Esophagus muscularis mucosa (tissue), 4 donors: ENCODE data around the gene RIC3. TPM values are rescaled to one million over a fixed set of nuclear protein-coding genes. Genes with fewer than 3 reads are reported as not detected.

Experiments used
- DNase-seq: peaks from one replicate; pipeline ENCODE4 v3.0.0-alpha.2; 2017; ENCODE audit errors: extremely low spot score
- H3K27ac ChIP-seq, 4 donors: fragments of 200-600 bp; sonication (generic); replicated peaks in 1 of 4; 1 replicate in 3 of 4; 2 replicates in 1 of 4; pipeline ENCODE4 v1.5.1; 2016 to 2019; ENCODE audit warnings: mild to moderate bottlenecking in 1 of 4
- H3K27me3 ChIP-seq, 4 donors: fragments of 200-600 bp; sonication (generic); one replicate each; pipeline versions ENCODE4 v1.5.1 to v1.6.0; 2016 to 2019
- H3K36me3 ChIP-seq, 4 donors: fragments of 200-600 bp; sonication (generic); one replicate each; pipeline ENCODE4 v1.5.1; 2016 to 2019
- H3K4me1 ChIP-seq, 4 donors: fragments of 200-600 bp; sonication (generic); one replicate each; pipeline ENCODE4 v1.5.1; 2016 to 2019
- H3K4me3 ChIP-seq, 4 donors: fragments of 200-600 bp; sonication (generic); 1 replicate in 2 of 4; 2 replicates in 2 of 4; pipeline ENCODE4 v1.5.1; 2016 to 2019; ENCODE audit warnings: mild to moderate bottlenecking in 4 of 4, moderate library complexity in 1 of 4
- H3K9me3 ChIP-seq, 4 donors: fragments of 200-600 bp; sonication (generic); 1 replicate in 3 of 4; 2 replicates in 1 of 4; pipeline ENCODE4 v1.5.1; 2016 to 2019
- CTCF ChIP-seq, 3 experiments: fragments of 200-600 bp in 2 of 3; fragments of 450-650 bp in 1 of 3; sonication (generic) in 2 of 3; IDR thresholded peaks; one replicate each; pipeline ENCODE4 v1.5.1; 2017 to 2019; ENCODE audit warnings: antibody characterized with exemption in 3 of 3, mild to moderate bottlenecking in 2 of 3, moderate library complexity in 1 of 3
- EP300 ChIP-seq: sonication (generic); formaldehyde crosslinking; IDR thresholded peaks from one replicate; pipeline ENCODE4 v1.6.1; 2017; ENCODE audit warnings: antibody characterized with exemption
- POLR2A ChIP-seq: fragments of 450-650 bp; IDR thresholded peaks from one replicate; pipeline ENCODE4 v1.6.1; 2017; ENCODE audit warnings: antibody characterized with exemption, moderate library complexity, mild to moderate bottlenecking, low read depth
- POLR2AphosphoS5 ChIP-seq, 2 donors: sonication (generic); formaldehyde crosslinking; IDR thresholded peaks; one replicate each; pipeline ENCODE4 v1.6.1; 2017; ENCODE audit warnings: antibody characterized with exemption in 2 of 2
- WGBS: methylation state at CpG from one replicate; pipeline ENCODE4 v1.1.5; 2018; 5-methylcytosine and 5-hydroxymethylcytosine counted together
- intact Hi-C: fragments of 100-400 bp; cut with DNase I; formaldehyde crosslinking; loops from one replicate; pipeline ENCODE4 v1.15.1; 2023
- total RNA-seq, 4 donors: library from RNA; depleted of rRNA; stranded (reverse); fragments of >200 nt; gene quantifications; one replicate each; pipeline versions ENCODE4 v1.1.0 to v1.2.1, GENCODE V29; 2016

RIC3 gene
- total RNA-seq, 4 donors from 2014 or later = 12.8 to 19.9 (median 17.1) TPM

GRCh38 chr11:8065031-8065430, 103.8 kb downstream of the RIC3 start:
- peaks cover 52 to 78% (median 66%) of the 10 kb centered on the region in 4 donors for H3K4me1 ChIP-seq
- TF ChIP-seq POLR2A = no peak
- H3K9me3 ChIP-seq = no peaks in the 10 kb centered on the region
- no peak overlapping the region for H3K27ac ChIP-seq
- H3K4me3 ChIP-seq = no peak overlapping the region
- H3K27me3 ChIP-seq = no peaks in the 10 kb centered on the region
- intact Hi-C loops = loop anchor here (5.0 kb wide), 1 partner anchor 33 kb away; no protein-coding TSS in a partner anchor
- 90% methylated on average over 2 of the region's 2 CpGs for WGBS
- DNase-seq = no peak
- no peaks in the 10 kb centered on the region for H3K36me3 ChIP-seq

GRCh38 chr11:8063324-8063723, 105.5 kb downstream of the RIC3 start:
- Histone ChIP-seq H3K4me1 (peaks cover 44 to 70% (median 56%) of the 10 kb centered on the region in 4 donors), H3K9me3 (no peaks in the 10 kb centered on the region), H3K27ac (peak overlapping the region; percentile 74 to 79 (median 78)), H3K36me3 (no peaks in the 10 kb centered on the region), H3K4me3 (no peak overlapping the region), H3K27me3 (no peaks in the 10 kb centered on the region)
- no peak for DNase-seq
- TF ChIP-seq EP300 = no peak
- TF ChIP-seq CTCF (IDR thresholded peaks at IDR 0.05) = no peak
- TF ChIP-seq POLR2AphosphoS5 (IDR thresholded peaks at IDR 0.05) = peak in 1 of 2 donors; percentile 12
- intact Hi-C loops = no loop called here
- WGBS = 40% methylated on average over 7 of the region's 7 CpGs

GRCh38 chr11:8062781-8063257, 106.0 kb downstream of the RIC3 start:
- no peak for DNase-seq
- intact Hi-C loops = no loop called here
- no peak overlapping the region for H3K4me3 ChIP-seq
- no peaks in the 10 kb centered on the region for H3K27me3 ChIP-seq
- TF ChIP-seq POLR2AphosphoS5 (IDR thresholded peaks at IDR 0.05) = no peak
- TF ChIP-seq EP300 = no peak
- no peak for TF ChIP-seq CTCF (IDR thresholded peaks at IDR 0.05)
- TF ChIP-seq POLR2A = no peak
- H3K27ac ChIP-seq = peak overlapping the region; percentile 74 to 79 (median 78)
- WGBS = 55% methylated on average over 12 of the region's 13 CpGs
- no peaks in the 10 kb centered on the region for H3K36me3 ChIP-seq
- peaks cover 40 to 65% (median 51%) of the 10 kb centered on the region in 4 donors for H3K4me1 ChIP-seq
- H3K9me3 ChIP-seq = no peaks in the 10 kb centered on the region

GRCh38 chr11:8061555-8062428, 107.0 kb downstream of the RIC3 start:
- 92% methylated on average over 21 of the region's 22 CpGs for WGBS
- TF ChIP-seq EP300 (no peak), CTCF (IDR thresholded peaks at IDR 0.05) (no peak), POLR2A (no peak), POLR2AphosphoS5 (IDR thresholded peaks at IDR 0.05) (no peak)
- Histone ChIP-seq H3K27ac (peak overlapping the region; percentile 74 to 79 (median 78)), H3K27me3 (no peaks in the 10 kb centered on the region), H3K9me3 (no peaks in the 10 kb centered on the region), H3K4me1 (peaks cover 49 to 69% (median 55%) of the 10 kb centered on the region in 4 donors), H3K4me3 (no peak overlapping the region), H3K36me3 (no peaks in the 10 kb centered on the region)
- DNase-seq = no peak
- intact Hi-C loops = no loop called here

- Histone ChIP-seq H3K4me3 (no peak overlapping the region), H3K9me3 (no peaks in the 10 kb centered on the region), H3K27me3 (no peaks in the 10 kb centered on the region), H3K36me3 (no peaks in the 10 kb centered on the region), H3K4me1 (peaks cover 47 to 61% (median 55%) of the 10 kb centered on the region in 4 donors), H3K27ac (peak overlapping the region in 2 of 4 donors; percentile 8 to 21)
- intact Hi-C loops = no loop called here
- DNase-seq = no peak
- TF ChIP-seq CTCF (IDR thresholded peaks at IDR 0.05) (no peak), EP300 (no peak), POLR2A (no peak), POLR2AphosphoS5 (IDR thresholded peaks at IDR 0.05) (no peak)
- 84% methylated on average over 11 of the region's 12 CpGs for whole genome bisulfite sequencing
Measured at GRCh38 chr11:8060801-8061554, 107.8 kb downstream of the RIC3 start.
